Prostate gland (tissue), 2 donors: ENCODE measurements around the gene PSMG1. TPM values are rescaled to one million over a fixed set of nuclear protein-coding genes. Genes with fewer than 3 reads are reported as not detected.

Source experiments
- DNase-seq: peaks from one replicate; pipeline ENCODE4 v3.0.0-alpha.2; 2019; ENCODE audit warnings: low spot score
- H3K27ac ChIP-seq, 2 donors: fragments of 200-600 bp; sonication (generic); 2 replicates each; pipeline ENCODE4 v1.5.1; 2017 to 2019
- H3K27me3 ChIP-seq: fragments of 200-600 bp; sonication (generic); replicated peaks from 2 replicates; pipeline ENCODE4 v1.5.1; 2019; ENCODE audit not compliant: insufficient read depth
- H3K36me3 ChIP-seq, 2 donors: fragments of 200-600 bp; sonication (generic); 1 replicate in 1 of 2; 2 replicates in 1 of 2; pipeline versions ENCODE4 v1.5.1 to v1.8.1; 2017 to 2019
- H3K4me1 ChIP-seq: fragments of 200-600 bp; sonication (generic); replicated peaks from 2 replicates; pipeline ENCODE4 v1.5.1; 2019
- H3K4me3 ChIP-seq, 2 donors: fragments of 200-600 bp; sonication (generic); 2 replicates each; pipeline ENCODE4 v1.5.1; 2017 to 2019
- H3K9me3 ChIP-seq: fragments of 200-600 bp; sonication (generic); 2 replicates; pipeline ENCODE4 v1.5.1; 2017
- CTCF ChIP-seq, 4 experiments: fragments of 200-600 bp in 2 of 4; fragments of 450-650 bp in 2 of 4; sonication (generic) in 2 of 4; IDR thresholded peaks; 1 replicate in 3 of 4; 2 replicates in 1 of 4; pipeline ENCODE4 v1.5.1; 2016 to 2019; ENCODE audit warnings: antibody characterized with exemption in 4 of 4, mild to moderate bottlenecking in 2 of 4, moderate library complexity in 2 of 4
- POLR2A ChIP-seq: fragments of 450-650 bp; IDR thresholded peaks from one replicate; pipeline ENCODE4 v1.6.1; 2016; ENCODE audit warnings: antibody characterized with exemption, mild to moderate bottlenecking
- POLR2AphosphoS5 ChIP-seq: sonication (generic); formaldehyde crosslinking; IDR thresholded peaks from one replicate; pipeline ENCODE4 v1.6.1; 2017; ENCODE audit warnings: antibody characterized with exemption
- WGBS: methylation state at CpG from one replicate; pipeline ENCODE4 v1.1.5; 2018; 5-methylcytosine and 5-hydroxymethylcytosine counted together
- intact Hi-C: fragments of 100-400 bp; cut with DNase I; formaldehyde crosslinking; loops from one replicate; pipeline ENCODE4 v1.14.2; 2022
- total RNA-seq, 2 donors: library from RNA; depleted of rRNA; stranded (reverse); fragments of >200 nt; gene quantifications; one replicate each; pipeline ENCODE4 v1.1.0, GENCODE V29; 2016

Gene PSMG1
- total RNA-seq, 2 donors from 2014 or later, result 16.7 to 37.1 TPM

GRCh38 chr21:39134288-39134810 is 48.9 kb downstream of the PSMG1 start:
- H3K36me3 ChIP-seq, result no peaks in the 10 kb centered on the region
- H3K27me3 ChIP-seq, result no peaks in the 10 kb centered on the region
- H3K9me3 ChIP-seq, result no peaks in the 10 kb centered on the region
- DNase-seq, result no peak
- no peak overlapping the region for H3K4me3 ChIP-seq
- intact Hi-C loops, result no loop called here
- peaks cover 6% of the 10 kb centered on the region for H3K4me1 ChIP-seq
- TF ChIP-seq POLR2A, result no peak
- TF ChIP-seq POLR2AphosphoS5, result no peak
- no peak for TF ChIP-seq CTCF (IDR thresholded peaks at IDR 0.05)
- no peak overlapping the region for H3K27ac ChIP-seq
- WGBS, result 92% methylated on average over 15 of the region's 15 CpGs

DNA sequence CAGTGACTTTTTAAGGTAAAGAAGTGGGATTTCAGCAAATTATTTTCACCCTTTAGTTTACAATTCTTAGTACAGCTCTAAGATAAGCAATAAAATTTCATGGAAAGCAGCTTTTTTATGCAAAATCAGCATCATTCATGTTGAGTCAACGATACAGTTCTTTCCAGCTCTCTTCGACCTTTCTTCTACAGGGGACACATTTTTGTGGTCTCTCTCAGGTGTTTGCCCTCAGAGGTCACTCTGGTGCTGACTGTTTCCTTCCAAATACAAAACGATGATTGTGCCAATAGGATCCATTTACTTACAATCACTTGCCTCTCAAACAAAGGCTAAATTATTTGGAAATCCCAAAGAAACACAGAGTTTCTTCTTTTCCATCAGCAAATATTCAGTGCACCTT is 51.0 kb downstream of the PSMG1 start:
- Histone ChIP-seq H3K4me1 (no peaks in the 10 kb centered on the region), H3K36me3 (no peaks in the 10 kb centered on the region), H3K9me3 (no peaks in the 10 kb centered on the region), H3K27ac (no peak overlapping the region), H3K27me3 (no peaks in the 10 kb centered on the region), H3K4me3 (no peak overlapping the region)
- TF ChIP-seq CTCF (IDR thresholded peaks at IDR 0.05) (no peak), POLR2AphosphoS5 (no peak), POLR2A (no peak)
- 69% methylated on average over 3 of the region's 3 CpGs for WGBS
- intact Hi-C loops, result no loop called here
- no peak for DNase-seq

GRCh38 chr21:39131791-39132190 is 51.5 kb downstream of the PSMG1 start:
- DNase-seq, result no peak
- H3K36me3 ChIP-seq, result no peaks in the 10 kb centered on the region
- WGBS, result 55% methylated on average over 1 of the region's 1 CpG
- H3K4me1 ChIP-seq, result no peaks in the 10 kb centered on the region
- no peaks in the 10 kb centered on the region for H3K27me3 ChIP-seq
- no peak overlapping the region for H3K27ac ChIP-seq
- no peaks in the 10 kb centered on the region for H3K9me3 ChIP-seq
- intact Hi-C loops, result no loop called here
- TF ChIP-seq CTCF (IDR thresholded peaks at IDR 0.05) (no peak), POLR2A (no peak), POLR2AphosphoS5 (no peak)
- H3K4me3 ChIP-seq, result no peak overlapping the region

DNA sequence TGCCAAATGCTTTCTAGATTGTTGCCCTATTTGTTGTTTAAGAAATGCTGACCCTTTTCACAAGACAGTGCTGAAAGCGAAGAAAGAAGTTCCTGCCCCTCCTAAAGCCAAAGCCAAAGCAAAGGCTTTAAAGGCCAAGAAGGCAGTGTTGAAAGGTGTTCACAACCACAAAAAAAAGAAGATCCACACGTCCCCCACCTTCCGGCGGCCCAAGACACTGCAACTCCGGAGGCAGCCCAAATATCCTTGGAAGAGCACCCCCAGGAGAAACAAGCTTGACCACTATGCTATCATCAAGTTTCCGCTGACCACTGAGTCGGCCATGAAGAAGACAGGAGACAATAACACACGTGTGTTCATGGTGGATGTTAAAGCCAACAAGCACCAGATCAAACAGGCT is 55.7 kb downstream of the PSMG1 start:
- H3K9me3 ChIP-seq, result no peaks in the 10 kb centered on the region
- H3K36me3 ChIP-seq, result no peaks in the 10 kb centered on the region
- DNase-seq, result no peak
- no peaks in the 10 kb centered on the region for H3K4me1 ChIP-seq
- intact Hi-C loops, result loop anchor here (2.0 kb wide), 1 partner anchor 323 kb away; the partner anchor contains the start of gene ETS2
- no peak overlapping the region for H3K4me3 ChIP-seq
- H3K27ac ChIP-seq, result no peak overlapping the region
- WGBS, result 81% methylated on average over 8 of the region's 8 CpGs
- TF ChIP-seq CTCF (IDR thresholded peaks at IDR 0.05) (no peak), POLR2A (no peak)
- no peaks in the 10 kb centered on the region for H3K27me3 ChIP-seq

GRCh38 chr21:39126486-39126806 is 56.8 kb downstream of the PSMG1 start:
- Histone ChIP-seq H3K27me3 (no peaks in the 10 kb centered on the region), H3K4me1 (no peaks in the 10 kb centered on the region), H3K27ac (no peak overlapping the region), H3K36me3 (no peaks in the 10 kb centered on the region), H3K4me3 (no peak overlapping the region), H3K9me3 (no peaks in the 10 kb centered on the region)
- intact Hi-C loops, result loop anchor here (1.0 to 2.0 kb wide), 2 partner anchors 322 to 394 kb away; partner anchors contain the start of gene ETS2
- TF ChIP-seq CTCF (IDR thresholded peaks at IDR 0.05), result no peak
- TF ChIP-seq POLR2AphosphoS5, result no peak
- TF ChIP-seq POLR2A, result no peak
- 85% methylated on average over 4 of the region's 4 CpGs for WGBS
- no peak for DNase-seq
